HepG2 (cell line): ENCODE data around the gene VAMP2. TPM values are rescaled to one million over a fixed set of nuclear protein-coding genes. Genes with fewer than 3 reads are reported as not detected.
A peak's percentile ranks its signal among the peaks of the same experiment; 100 is the strongest.

Experiments used
- BRD4 ChIP-seq: sonication (generic); formaldehyde crosslinking; IDR thresholded peaks from 2 replicates; pipeline ENCODE4 v1.4.0; 2020; ENCODE audit warnings: missing genetic modification reagents
- DPF2 ChIP-seq: sonication (generic); formaldehyde crosslinking; IDR thresholded peaks from 2 replicates; pipeline ENCODE4 v1.4.0; 2020; ENCODE audit warnings: mild to moderate bottlenecking, low read depth, missing genetic modification reagents, borderline replicate concordance
- FOSL1 ChIP-seq: sonication (generic); formaldehyde crosslinking; IDR thresholded peaks from 2 replicates; pipeline ENCODE4 v1.9.0; 2021; ENCODE audit warnings: missing genetic modification reagents, borderline replicate concordance
- JUN ChIP-seq: sonication (generic); formaldehyde crosslinking; IDR thresholded peaks from 2 replicates; pipeline ENCODE4 v1.4.0; 2020; ENCODE audit warnings: mild to moderate bottlenecking, missing genetic modification reagents
- NFE2L1 ChIP-seq: sonication (generic); formaldehyde crosslinking; IDR thresholded peaks from 2 replicates; pipeline ENCODE4 v1.4.0; 2020; ENCODE audit warnings: missing genetic modification reagents, mild to moderate bottlenecking, borderline replicate concordance
- NPAS2 ChIP-seq: sonication (generic); formaldehyde crosslinking; IDR thresholded peaks from 2 replicates; pipeline ENCODE4 v1.8.0; 2022; ENCODE audit warnings: mild to moderate bottlenecking, missing genetic modification reagents, borderline replicate concordance
- PLRG1 ChIP-seq: fragments of 450-650 bp; conservative IDR thresholded peaks from 2 replicates; pipeline ENCODE4 v1.6.1; 2016
- ZFP37 ChIP-seq: sonication (generic); formaldehyde crosslinking; IDR thresholded peaks from 2 replicates; pipeline ENCODE4 v1.4.0; 2020; ENCODE audit warnings: missing genetic modification reagents, borderline replicate concordance
- ZNF160 ChIP-seq: sonication (generic); formaldehyde crosslinking; IDR thresholded peaks from 2 replicates; pipeline ENCODE4 v1.8.0; 2022; ENCODE audit warnings: mild to moderate bottlenecking, inconsistent platforms, missing genetic modification reagents
- ZNF3 ChIP-seq: IDR thresholded peaks from 2 replicates; pipeline ENCODE4 v1.7.0; 2017; ENCODE audit warnings: inconsistent platforms
- ZNF468 ChIP-seq: sonication (generic); formaldehyde crosslinking; IDR thresholded peaks from 2 replicates; pipeline ENCODE4 v1.8.0; 2022; ENCODE audit warnings: mild to moderate bottlenecking, moderate library complexity, missing genetic modification reagents
- ZNF788 ChIP-seq: sonication (generic); formaldehyde crosslinking; IDR thresholded peaks from 2 replicates; pipeline ENCODE4 v1.5.0; 2020; ENCODE audit warnings: mild to moderate bottlenecking, missing genetic modification reagents, borderline replicate concordance
- polyA plus RNA-seq, 8 experiments: library from polyadenylated mRNA; depleted of rRNA in 3 of 8; stranded (reverse) in 7 of 8; unstranded in 1 of 8; fragments of >200 nt; fragmentation: Illumina TruSeq in 4 of 8; extraction: Trizol in 4 of 8; gene quantifications; 2 replicates each; pipeline versions ENCODE4 v1.2.1 to v1.2.3, GENCODE V29; 2011 to 2016; ENCODE audit warnings: low read depth in 4 of 8, missing spikeins in 1 of 8, mixed read lengths in 1 of 8; ENCODE audit not compliant: insufficient read depth in 1 of 8
- total RNA-seq, 5 experiments: library from RNA; depleted of rRNA; stranded (reverse); fragments of >200 nt; fragmentation: Illumina TruSeq; extraction: Trizol; gene quantifications; 2 replicates each; pipeline ENCODE4 v1.2.3, GENCODE V29; 2016; ENCODE audit warnings: low read depth in 1 of 5
- TF ChIP-seq, protein P1 (sequence below): fragments of 450-650 bp; IDR thresholded peaks from 2 replicates; pipeline ENCODE4 v1.6.1; 2017
- TF ChIP-seq, protein P2 (sequence below): IDR thresholded peaks from 2 replicates; pipeline ENCODE4 v1.6.1; 2018; ENCODE audit warnings: missing genetic modification reagents
- TF ChIP-seq, protein P3 (sequence below): sonication (generic); formaldehyde crosslinking; IDR thresholded peaks from 2 replicates; pipeline ENCODE4 v1.4.0; 2020; ENCODE audit warnings: missing genetic modification reagents
- TF ChIP-seq, protein P4 (sequence below): sonication (generic); formaldehyde crosslinking; IDR thresholded peaks from 2 replicates; pipeline ENCODE4 v1.5.0; 2020; ENCODE audit warnings: mild to moderate bottlenecking, missing genetic modification reagents, borderline replicate concordance
- TF ChIP-seq, protein P5 (sequence below): sonication (generic); formaldehyde crosslinking; IDR thresholded peaks from 2 replicates; pipeline ENCODE4 v1.4.0; 2020; ENCODE audit warnings: mild to moderate bottlenecking, missing genetic modification reagents

The VAMP2 gene
- total and polyA plus RNA-seq, 2 of the 13 experiments (the other 11 are each of a cell fraction or from before 2014, with no cell fraction given): 3.9 to 17.2 TPM

DNA sequence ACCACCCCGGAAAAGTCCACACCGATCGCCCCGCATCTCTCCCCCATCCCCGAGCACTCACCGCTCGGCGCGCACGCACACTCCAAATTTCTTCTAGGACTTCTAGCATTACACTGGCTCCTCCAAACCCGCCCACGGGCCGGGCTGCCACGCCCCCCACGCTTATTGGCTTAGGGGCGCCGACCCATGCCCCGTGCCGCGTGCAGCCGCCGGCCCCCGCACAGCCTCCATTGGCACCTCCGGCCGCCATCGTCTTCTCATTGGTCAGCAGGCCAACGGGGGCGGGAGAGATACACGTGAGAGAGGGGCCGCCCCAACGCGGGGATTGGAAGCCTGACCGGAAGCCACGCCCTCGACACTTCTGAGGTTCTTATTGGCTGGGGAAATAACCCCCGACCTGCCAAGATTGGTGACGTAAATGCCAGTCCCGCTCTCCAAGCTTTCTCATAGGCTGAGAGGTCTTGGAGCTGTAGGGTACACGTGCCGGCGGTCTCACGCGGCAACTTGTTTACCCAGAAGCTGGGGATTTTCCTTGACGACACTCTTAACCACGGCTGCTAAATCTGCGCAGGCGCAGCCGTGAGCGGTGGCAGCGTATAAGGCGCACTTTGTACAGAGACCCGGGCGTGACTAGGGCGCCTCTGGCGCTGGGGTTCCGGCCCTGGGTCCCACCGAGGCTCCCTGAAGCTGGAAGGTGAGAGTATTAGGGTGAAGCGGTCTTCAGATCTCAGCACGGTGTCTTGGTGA lies 6.3 kb downstream of the VAMP2 start (continued):
- TF ChIP-seq, protein P1, sequence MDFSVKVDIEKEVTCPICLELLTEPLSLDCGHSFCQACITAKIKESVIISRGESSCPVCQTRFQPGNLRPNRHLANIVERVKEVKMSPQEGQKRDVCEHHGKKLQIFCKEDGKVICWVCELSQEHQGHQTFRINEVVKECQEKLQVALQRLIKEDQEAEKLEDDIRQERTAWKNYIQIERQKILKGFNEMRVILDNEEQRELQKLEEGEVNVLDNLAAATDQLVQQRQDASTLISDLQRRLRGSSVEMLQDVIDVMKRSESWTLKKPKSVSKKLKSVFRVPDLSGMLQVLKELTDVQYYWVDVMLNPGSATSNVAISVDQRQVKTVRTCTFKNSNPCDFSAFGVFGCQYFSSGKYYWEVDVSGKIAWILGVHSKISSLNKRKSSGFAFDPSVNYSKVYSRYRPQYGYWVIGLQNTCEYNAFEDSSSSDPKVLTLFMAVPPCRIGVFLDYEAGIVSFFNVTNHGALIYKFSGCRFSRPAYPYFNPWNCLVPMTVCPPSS: no peak
- peak; percentile 91; the same call in 1 of the 2 replicates for TF ChIP-seq NPAS2 (CRISPR knock-in tag)
- no peak for TF ChIP-seq FOSL1 (CRISPR knock-in tag)
- no peak for TF ChIP-seq BRD4
- TF ChIP-seq PLRG1: no peak
- no peak for TF ChIP-seq ZFP37 (CRISPR knock-in tag)
- TF ChIP-seq ZNF788: no peak
- TF ChIP-seq, protein P2, sequence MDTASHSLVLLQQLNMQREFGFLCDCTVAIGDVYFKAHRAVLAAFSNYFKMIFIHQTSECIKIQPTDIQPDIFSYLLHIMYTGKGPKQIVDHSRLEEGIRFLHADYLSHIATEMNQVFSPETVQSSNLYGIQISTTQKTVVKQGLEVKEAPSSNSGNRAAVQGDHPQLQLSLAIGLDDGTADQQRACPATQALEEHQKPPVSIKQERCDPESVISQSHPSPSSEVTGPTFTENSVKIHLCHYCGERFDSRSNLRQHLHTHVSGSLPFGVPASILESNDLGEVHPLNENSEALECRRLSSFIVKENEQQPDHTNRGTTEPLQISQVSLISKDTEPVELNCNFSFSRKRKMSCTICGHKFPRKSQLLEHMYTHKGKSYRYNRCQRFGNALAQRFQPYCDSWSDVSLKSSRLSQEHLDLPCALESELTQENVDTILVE: no peak
- TF ChIP-seq ZNF160: no peak
- TF ChIP-seq, protein P3, sequence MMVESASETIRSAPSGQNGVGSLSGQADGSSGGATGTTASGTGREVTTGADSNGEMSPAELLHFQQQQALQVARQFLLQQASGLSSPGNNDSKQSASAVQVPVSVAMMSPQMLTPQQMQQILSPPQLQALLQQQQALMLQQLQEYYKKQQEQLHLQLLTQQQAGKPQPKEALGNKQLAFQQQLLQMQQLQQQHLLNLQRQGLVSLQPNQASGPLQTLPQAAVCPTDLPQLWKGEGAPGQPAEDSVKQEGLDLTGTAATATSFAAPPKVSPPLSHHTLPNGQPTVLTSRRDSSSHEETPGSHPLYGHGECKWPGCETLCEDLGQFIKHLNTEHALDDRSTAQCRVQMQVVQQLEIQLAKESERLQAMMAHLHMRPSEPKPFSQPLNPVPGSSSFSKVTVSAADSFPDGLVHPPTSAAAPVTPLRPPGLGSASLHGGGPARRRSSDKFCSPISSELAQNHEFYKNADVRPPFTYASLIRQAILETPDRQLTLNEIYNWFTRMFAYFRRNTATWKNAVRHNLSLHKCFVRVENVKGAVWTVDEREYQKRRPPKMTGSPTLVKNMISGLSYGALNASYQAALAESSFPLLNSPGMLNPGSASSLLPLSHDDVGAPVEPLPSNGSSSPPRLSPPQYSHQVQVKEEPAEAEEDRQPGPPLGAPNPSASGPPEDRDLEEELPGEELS (CRISPR knock-in tag): no peak; the same call in 1 of the 2 replicates
- TF ChIP-seq, protein P4, sequence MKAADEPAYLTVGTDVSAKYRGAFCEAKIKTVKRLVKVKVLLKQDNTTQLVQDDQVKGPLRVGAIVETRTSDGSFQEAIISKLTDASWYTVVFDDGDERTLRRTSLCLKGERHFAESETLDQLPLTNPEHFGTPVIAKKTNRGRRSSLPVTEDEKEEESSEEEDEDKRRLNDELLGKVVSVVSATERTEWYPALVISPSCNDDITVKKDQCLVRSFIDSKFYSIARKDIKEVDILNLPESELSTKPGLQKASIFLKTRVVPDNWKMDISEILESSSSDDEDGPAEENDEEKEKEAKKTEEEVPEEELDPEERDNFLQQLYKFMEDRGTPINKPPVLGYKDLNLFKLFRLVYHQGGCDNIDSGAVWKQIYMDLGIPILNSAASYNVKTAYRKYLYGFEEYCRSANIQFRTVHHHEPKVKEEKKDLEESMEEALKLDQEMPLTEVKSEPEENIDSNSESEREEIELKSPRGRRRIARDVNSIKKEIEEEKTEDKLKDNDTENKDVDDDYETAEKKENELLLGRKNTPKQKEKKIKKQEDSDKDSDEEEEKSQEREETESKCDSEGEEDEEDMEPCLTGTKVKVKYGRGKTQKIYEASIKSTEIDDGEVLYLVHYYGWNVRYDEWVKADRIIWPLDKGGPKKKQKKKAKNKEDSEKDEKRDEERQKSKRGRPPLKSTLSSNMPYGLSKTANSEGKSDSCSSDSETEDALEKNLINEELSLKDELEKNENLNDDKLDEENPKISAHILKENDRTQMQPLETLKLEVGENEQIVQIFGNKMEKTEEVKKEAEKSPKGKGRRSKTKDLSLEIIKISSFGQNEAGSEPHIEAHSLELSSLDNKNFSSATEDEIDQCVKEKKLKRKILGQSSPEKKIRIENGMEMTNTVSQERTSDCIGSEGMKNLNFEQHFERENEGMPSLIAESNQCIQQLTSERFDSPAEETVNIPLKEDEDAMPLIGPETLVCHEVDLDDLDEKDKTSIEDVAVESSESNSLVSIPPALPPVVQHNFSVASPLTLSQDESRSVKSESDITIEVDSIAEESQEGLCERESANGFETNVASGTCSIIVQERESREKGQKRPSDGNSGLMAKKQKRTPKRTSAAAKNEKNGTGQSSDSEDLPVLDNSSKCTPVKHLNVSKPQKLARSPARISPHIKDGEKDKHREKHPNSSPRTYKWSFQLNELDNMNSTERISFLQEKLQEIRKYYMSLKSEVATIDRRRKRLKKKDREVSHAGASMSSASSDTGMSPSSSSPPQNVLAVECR: peak; percentile 90
- TF ChIP-seq DPF2: no peak
- TF ChIP-seq JUN (CRISPR knock-in tag): no peak
- TF ChIP-seq ZNF3 (CRISPR knock-in tag): no peak
- TF ChIP-seq, protein P5, sequence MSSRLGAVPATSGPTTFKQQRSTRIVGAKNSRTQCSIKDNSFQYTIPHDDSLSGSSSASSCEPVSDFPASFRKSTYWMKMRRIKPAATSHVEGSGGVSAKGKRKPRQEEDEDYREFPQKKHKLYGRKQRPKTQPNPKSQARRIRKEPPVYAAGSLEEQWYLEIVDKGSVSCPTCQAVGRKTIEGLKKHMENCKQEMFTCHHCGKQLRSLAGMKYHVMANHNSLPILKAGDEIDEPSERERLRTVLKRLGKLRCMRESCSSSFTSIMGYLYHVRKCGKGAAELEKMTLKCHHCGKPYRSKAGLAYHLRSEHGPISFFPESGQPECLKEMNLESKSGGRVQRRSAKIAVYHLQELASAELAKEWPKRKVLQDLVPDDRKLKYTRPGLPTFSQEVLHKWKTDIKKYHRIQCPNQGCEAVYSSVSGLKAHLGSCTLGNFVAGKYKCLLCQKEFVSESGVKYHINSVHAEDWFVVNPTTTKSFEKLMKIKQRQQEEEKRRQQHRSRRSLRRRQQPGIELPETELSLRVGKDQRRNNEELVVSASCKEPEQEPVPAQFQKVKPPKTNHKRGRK (CRISPR knock-in tag): no peak
- no peak for TF ChIP-seq NFE2L1 (CRISPR knock-in tag)
- TF ChIP-seq ZNF468 (CRISPR knock-in tag): no peak
